ENCODE measurements around the gene NAA40.

NAA40 gene

GRCh38 chr11:63892228-63892627 is 46.6 kb upstream of the NAA40 start:
- H3K27ac ChIP-seq (replicated peaks): no peak overlapping the region
- DNase-seq (ENCODE audit: low read depth in 1 of 2, low spot score in 1 of 2): peak in 1 of 2 experiments; percentile 35
- H3K27me3 ChIP-seq (ENCODE audit: insufficient read depth, poor library complexity, severe bottlenecking): no peaks in the 10 kb centered on the region
- H3K4me3 ChIP-seq (replicated peaks; ENCODE audit: insufficient read depth, low read length): no peak overlapping the region
- no peak for TF ChIP-seq POLR2AphosphoS5 (IDR thresholded peaks at IDR 0.05; ENCODE audit: low read depth)
- TF ChIP-seq, protein P1, sequence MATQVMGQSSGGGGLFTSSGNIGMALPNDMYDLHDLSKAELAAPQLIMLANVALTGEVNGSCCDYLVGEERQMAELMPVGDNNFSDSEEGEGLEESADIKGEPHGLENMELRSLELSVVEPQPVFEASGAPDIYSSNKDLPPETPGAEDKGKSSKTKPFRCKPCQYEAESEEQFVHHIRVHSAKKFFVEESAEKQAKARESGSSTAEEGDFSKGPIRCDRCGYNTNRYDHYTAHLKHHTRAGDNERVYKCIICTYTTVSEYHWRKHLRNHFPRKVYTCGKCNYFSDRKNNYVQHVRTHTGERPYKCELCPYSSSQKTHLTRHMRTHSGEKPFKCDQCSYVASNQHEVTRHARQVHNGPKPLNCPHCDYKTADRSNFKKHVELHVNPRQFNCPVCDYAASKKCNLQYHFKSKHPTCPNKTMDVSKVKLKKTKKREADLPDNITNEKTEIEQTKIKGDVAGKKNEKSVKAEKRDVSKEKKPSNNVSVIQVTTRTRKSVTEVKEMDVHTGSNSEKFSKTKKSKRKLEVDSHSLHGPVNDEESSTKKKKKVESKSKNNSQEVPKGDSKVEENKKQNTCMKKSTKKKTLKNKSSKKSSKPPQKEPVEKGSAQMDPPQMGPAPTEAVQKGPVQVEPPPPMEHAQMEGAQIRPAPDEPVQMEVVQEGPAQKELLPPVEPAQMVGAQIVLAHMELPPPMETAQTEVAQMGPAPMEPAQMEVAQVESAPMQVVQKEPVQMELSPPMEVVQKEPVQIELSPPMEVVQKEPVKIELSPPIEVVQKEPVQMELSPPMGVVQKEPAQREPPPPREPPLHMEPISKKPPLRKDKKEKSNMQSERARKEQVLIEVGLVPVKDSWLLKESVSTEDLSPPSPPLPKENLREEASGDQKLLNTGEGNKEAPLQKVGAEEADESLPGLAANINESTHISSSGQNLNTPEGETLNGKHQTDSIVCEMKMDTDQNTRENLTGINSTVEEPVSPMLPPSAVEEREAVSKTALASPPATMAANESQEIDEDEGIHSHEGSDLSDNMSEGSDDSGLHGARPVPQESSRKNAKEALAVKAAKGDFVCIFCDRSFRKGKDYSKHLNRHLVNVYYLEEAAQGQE (IDR thresholded peaks at IDR 0.05; ENCODE audit: insufficient replicate concordance, low read depth): peak; percentile 92

GRCh38 chr11:63893355-63893754 is 45.4 kb upstream of the NAA40 start:
- Histone ChIP-seq H3K27ac (replicated peaks) (no peak overlapping the region), H3K27me3 (ENCODE audit: insufficient read depth, poor library complexity, severe bottlenecking) (no peaks in the 10 kb centered on the region), H3K4me3 (replicated peaks; ENCODE audit: insufficient read depth, low read length) (no peak overlapping the region)
- no peak for DNase-seq (ENCODE audit: low read depth in 1 of 2, low spot score in 1 of 2)
- TF ChIP-seq POLR2AphosphoS5 (IDR thresholded peaks at IDR 0.05; ENCODE audit: low read depth): no peak
- TF ChIP-seq, protein P2, sequence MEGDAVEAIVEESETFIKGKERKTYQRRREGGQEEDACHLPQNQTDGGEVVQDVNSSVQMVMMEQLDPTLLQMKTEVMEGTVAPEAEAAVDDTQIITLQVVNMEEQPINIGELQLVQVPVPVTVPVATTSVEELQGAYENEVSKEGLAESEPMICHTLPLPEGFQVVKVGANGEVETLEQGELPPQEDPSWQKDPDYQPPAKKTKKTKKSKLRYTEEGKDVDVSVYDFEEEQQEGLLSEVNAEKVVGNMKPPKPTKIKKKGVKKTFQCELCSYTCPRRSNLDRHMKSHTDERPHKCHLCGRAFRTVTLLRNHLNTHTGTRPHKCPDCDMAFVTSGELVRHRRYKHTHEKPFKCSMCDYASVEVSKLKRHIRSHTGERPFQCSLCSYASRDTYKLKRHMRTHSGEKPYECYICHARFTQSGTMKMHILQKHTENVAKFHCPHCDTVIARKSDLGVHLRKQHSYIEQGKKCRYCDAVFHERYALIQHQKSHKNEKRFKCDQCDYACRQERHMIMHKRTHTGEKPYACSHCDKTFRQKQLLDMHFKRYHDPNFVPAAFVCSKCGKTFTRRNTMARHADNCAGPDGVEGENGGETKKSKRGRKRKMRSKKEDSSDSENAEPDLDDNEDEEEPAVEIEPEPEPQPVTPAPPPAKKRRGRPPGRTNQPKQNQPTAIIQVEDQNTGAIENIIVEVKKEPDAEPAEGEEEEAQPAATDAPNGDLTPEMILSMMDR (IDR thresholded peaks at IDR 0.05; ENCODE audit: insufficient read depth, low read length): no peak
- TF ChIP-seq, protein P1 (IDR thresholded peaks at IDR 0.05; ENCODE audit: insufficient replicate concordance, low read depth): no peak
- no peak for TF ChIP-seq GABPA (IDR thresholded peaks at IDR 0.05; ENCODE audit: low read depth)
- no peak for TF ChIP-seq SPI1 (IDR thresholded peaks at IDR 0.05; ENCODE audit: borderline replicate concordance, low read depth)

DNA sequence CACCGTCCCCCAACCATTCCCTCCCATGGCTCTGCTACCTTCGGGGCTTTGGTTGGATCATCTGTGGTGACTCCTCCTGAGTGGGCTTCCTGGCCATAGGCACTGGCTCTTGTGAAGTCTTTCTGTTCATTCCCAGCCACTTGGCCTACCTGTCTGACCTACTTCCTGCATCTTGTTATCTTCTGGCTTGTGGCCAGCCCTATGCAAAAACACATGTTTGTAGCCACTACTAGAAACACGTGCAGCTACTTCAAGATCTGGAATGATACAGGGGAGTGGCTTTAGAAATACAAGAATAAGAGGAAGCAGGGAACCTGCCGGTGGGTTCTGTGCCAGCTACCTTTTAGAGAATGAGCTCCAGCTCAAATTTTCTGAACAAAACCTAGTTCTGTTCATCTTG is 42.7 kb upstream of the NAA40 start:
- no peak overlapping the region for H3K4me3 ChIP-seq (replicated peaks; ENCODE audit: insufficient read depth, low read length)
- TF ChIP-seq, protein P2 (IDR thresholded peaks at IDR 0.05; ENCODE audit: insufficient read depth, low read length): no peak
- TF ChIP-seq, protein P1 (IDR thresholded peaks at IDR 0.05; ENCODE audit: insufficient replicate concordance, low read depth): no peak
- TF ChIP-seq GABPA (IDR thresholded peaks at IDR 0.05; ENCODE audit: low read depth): no peak
- no peak for TF ChIP-seq SPI1 (IDR thresholded peaks at IDR 0.05; ENCODE audit: borderline replicate concordance, low read depth)
- TF ChIP-seq POLR2AphosphoS5 (IDR thresholded peaks at IDR 0.05; ENCODE audit: low read depth): no peak
- H3K27ac ChIP-seq (replicated peaks): no peak overlapping the region
- DNase-seq (ENCODE audit: low read depth in 1 of 2, low spot score in 1 of 2): no peak
- H3K27me3 ChIP-seq (ENCODE audit: insufficient read depth, poor library complexity, severe bottlenecking): no peaks in the 10 kb centered on the region

Measured in HL-60 (cell line).